GM20431 (cell line): Measurements from ENCODE around the gene CMC1.
"Not testable (repeated sequence)": the region's sequence is repeated elsewhere in the genome, so short reads cannot be mapped to it uniquely, and the experiment has no call there.

ENCODE experiments used
- in situ Hi-C: fragments of 300-500 bp; cut with MseI, MboI; formaldehyde crosslinking; loops from one replicate; pipeline ENCODE4 v1.15.0; 2020; ENCODE audit warnings: low sequenced_read_pairs; ENCODE audit not compliant: unreplicated experiment

Gene CMC1

GRCh38 chr3:28243424-28244106 is 2.1 kb downstream of the CMC1 start:
- in situ Hi-C loops, result no loop called here

DNA sequence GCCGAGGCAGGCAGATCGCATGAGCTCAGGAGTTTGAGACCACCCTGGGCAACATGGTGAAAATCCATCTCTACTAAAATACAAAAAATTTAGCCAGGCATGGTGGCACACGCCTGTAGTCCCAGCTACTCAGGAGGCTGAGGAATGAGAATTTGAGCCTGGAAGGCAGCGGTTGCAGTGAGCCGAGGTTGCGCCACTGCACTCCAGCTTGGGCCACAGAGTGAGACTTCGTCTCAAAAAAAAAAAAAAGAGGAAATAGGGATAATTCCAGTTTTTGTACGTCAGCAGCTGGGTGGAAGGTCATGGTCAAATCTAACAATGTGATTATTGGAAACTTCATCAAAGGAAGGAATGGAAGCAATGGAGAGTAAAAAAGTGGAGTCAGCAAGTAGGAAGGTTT is 3.1 kb downstream of the CMC1 start:
- in situ Hi-C loops, result no loop called here

- in situ Hi-C loops, result no loop called here
These were observed 5.9 kb downstream of the CMC1 start for GRCh38 chr3:28247286-28247685.

DNA sequence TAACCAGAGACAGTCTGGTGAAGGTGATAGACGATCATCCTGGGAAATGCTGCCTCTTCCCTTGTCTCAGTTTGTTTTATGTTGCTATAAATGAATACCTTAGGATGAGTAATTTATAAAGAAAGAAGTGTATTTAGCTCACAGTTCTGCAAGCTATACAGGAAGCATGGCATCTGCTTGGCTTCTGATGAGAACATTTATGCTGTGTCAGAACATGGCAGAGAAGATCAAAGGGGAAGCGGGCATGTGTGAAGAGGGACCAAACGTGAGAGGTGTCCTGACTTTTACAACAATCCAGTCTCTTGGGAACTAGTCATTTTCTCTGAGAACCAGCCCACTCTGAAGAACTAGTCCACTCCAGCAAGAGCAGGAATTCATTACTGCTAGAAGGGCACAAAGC is 9.6 kb downstream of the CMC1 start:
- in situ Hi-C loops, result no loop called here

- in situ Hi-C loops, result no loop called here
These were observed 10.6 kb downstream of the CMC1 start for GRCh38 chr3:28252001-28252431.

- in situ Hi-C loops, result no loop called here
These were observed 11.8 kb downstream of the CMC1 start for GRCh38 chr3:28253040-28253715.

DNA sequence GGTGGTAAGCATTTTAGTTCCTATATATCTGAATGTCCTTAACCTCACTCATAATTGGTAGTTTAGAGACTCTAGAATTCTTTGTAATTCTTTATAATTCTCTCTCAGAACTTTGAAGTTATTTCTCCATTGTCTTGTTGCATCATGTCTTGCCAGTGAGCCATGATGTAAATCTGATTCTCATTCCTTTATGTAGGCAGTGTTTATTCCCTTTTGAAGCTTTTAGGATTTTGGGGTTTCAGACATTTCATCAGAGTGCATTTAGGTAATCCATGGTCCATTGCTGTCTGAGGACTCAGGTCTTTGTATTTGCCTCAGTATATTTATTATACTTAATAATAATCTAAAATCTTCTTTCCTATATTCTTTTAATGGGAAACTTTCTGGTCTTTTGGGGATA is 20.6 kb downstream of the CMC1 start:
- in situ Hi-C loops, result no loop called here

DNA sequence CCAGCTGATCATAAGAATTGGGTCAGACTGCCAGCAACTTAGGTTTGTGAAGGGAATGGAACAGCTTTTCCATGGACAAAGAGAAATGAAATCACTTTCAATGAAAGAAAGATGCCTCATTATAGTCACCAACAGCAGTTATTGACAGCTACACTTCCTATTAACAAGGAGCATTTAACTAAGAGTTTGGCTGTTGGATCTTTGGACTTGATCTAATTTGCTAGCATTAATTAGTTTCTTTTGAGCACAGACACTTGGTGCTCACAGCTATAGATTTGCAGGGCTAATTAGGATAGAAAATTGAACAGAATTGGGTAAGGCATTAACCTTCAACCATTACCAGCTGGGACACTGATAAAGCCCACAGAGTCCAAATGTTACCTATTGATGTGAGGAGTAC is 24.2 kb downstream of the CMC1 start:
- in situ Hi-C loops, result no loop called here

DNA sequence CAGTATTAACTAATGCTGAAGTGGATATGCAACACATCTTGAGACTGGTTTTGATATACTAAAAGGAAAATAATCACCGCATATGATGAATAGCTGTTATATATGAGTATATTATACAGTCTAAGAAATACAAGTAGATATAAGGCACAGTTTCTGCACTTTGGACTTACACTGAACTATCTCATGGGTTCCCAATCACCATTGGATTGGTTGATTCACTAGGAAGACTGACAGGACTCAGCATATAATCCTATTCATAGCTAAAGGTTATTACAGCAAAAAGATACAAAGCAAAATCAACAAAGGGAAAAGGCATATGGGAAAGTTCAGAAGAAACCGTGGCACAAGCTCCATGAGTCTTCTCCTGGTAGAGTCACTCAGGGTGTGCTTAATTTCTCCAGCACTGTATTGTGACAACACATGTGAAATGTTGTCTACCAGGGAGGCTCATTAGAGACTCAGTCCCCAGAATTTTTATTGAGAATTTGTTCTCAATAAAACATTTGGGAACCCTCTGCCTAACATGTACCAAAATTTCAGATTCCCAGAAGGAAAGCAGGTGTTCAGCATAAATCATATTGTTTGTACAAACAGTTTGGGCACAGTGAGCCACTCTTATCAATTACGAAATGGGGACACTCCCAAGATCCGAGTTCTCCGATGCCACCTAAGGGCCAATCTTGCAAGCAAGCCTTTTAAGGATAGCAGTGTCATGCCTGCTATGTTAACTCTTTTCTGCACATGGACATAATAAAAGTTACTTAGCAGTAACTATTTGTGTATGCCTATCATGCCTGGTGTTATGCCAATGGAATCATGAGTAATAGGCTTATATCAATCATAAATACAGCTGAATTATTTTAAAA is 26.8 kb downstream of the CMC1 start:
- in situ Hi-C loops, result no loop called here

GRCh38 chr3:28268989-28269388 is 27.6 kb downstream of the CMC1 start:
- in situ Hi-C loops, result no loop called here

GRCh38 chr3:28269884-28270283 is 28.5 kb downstream of the CMC1 start:
- in situ Hi-C loops, result not testable (repeated sequence)

- in situ Hi-C loops, result no loop called here
These were observed 32.4 kb downstream of the CMC1 start for GRCh38 chr3:28273837-28274236.

GRCh38 chr3:28278918-28279317 is 37.5 kb downstream of the CMC1 start:
- in situ Hi-C loops, result no loop called here

- in situ Hi-C loops, result no loop called here
These were observed 38.4 kb downstream of the CMC1 start for GRCh38 chr3:28279770-28280169.

- in situ Hi-C loops, result no loop called here
These were observed 39.4 kb downstream of the CMC1 start for GRCh38 chr3:28280781-28281180.

DNA sequence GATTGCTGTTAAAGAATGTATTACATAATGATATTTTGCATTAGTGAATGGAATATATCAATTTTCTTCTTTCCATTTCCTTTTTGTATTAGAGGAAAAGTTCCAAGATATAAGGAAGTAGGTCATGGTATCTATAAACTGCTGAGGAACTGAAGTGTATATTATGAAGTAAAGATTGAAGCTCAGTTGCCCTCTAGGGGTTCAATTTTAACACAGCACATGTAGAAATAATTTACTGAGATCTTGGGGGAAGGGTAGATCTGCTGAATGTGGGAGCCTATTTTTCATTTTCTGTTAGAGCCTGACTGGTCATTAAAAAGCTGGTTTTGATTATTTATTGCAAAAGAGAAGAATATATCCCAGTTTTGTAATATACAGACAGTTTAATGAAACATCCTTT is 45.2 kb downstream of the CMC1 start:
- in situ Hi-C loops, result no loop called here

DNA sequence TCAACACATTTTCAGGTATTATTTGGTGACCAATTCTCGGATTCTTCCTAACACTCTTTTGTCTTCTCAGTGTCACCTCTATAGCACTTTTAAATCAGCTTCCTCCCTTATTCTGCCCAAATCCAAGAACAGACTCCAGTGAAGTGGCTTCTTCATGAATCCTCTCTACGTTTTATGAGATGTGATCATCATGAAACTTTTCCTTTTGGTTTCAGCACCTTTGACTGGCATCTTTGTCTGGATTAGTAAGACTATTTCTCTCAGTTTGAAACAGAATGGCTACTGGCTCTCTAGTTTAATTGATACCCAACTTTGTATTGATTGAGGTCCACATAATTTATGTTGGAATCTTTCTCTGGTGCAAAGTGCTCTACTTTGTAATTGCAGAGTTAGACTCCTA is 45.6 kb downstream of the CMC1 start:
- in situ Hi-C loops, result no loop called here

DNA sequence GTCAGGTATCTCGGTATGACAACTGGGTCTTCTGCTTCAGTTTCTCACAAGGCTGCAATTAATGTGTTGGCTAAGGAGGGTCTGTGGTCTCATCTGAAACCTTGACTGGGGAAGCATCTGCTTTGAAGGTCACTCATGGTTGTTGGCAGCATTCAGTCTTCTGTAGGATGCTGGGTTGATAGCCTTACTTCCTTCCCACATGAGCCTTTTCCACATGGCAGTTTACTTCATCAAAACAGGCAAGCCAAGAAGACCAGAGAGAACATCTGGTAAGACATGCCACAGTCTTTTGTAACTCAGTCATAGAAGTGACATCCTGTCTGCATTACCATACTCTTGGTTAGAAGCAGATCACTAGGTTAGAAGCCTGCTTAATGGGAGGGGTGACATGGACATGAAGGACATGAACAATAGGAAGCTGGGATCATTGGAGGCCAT is 49.5 kb downstream of the CMC1 start:
- in situ Hi-C loops, result no loop called here

DNA sequence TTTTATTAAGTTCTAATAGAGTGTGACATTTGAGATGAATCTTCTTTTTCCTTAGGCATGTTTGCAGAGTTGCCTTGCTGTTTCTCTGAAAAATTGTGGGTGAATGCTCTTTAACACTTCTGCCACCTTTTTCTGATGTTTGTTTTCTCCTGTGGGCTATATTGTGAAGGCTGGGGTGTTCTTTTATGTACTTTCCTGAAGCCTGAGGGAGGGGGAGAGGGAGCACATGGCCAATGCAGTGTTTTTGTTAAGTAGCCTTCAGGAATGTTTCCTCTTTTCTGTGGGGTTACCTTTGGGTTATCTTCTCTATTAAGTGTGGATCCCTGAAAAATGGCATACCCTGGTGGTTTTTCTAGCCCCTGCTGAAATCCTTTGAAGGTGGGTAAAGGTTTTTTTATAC is 50.2 kb downstream of the CMC1 start:
- in situ Hi-C loops, result no loop called here

- in situ Hi-C loops, result no loop called here
These were observed 51.2 kb downstream of the CMC1 start for GRCh38 chr3:28292622-28293021.
